8988T (cell line): ENCODE data around the gene CDH19.

Source experiments
- DNase-seq: peaks from one replicate; pipeline ENCODE4 v3.0.0; 2011

The CDH19 gene

GRCh38 chr18:66603941-66604627, at the start of gene CDH19:
Gene CDH19, minus strand, starts transcription at chr18:66604090. Its CDS starts 31,886 bp downstream, at chr18:66572204.
- DNase-seq: no peak

- DNase-seq: no peak
These were observed 43.8 kb upstream of the CDH19 start for GRCh38 chr18:66647671-66648070.

GRCh38 chr18:66646609-66647008, 42.7 kb upstream of the CDH19 start:
- no peak for DNase-seq

GRCh38 chr18:66645983-66646382, 42.1 kb upstream of the CDH19 start:
- DNase-seq: no peak

GRCh38 chr18:66641056-66641455, 37.2 kb upstream of the CDH19 start:
- no peak for DNase-seq

- DNase-seq: no peak
These were observed 36.5 kb upstream of the CDH19 start for GRCh38 chr18:66640431-66640830.

GRCh38 chr18:66638856-66639629, 35.2 kb upstream of the CDH19 start:
- no peak for DNase-seq

- DNase-seq: no peak
These were observed 31.5 kb upstream of the CDH19 start for GRCh38 chr18:66635342-66635741.

GRCh38 chr18:66632756-66633155, 28.9 kb upstream of the CDH19 start:
- DNase-seq: no peak

GRCh38 chr18:66630831-66631230, 26.9 kb upstream of the CDH19 start:
- DNase-seq: no peak

- DNase-seq: no peak
These were observed 19.9 kb upstream of the CDH19 start for GRCh38 chr18:66623821-66624220.

- DNase-seq: no peak
These were observed 18.1 kb upstream of the CDH19 start for GRCh38 chr18:66621816-66622576.

GRCh38 chr18:66616523-66616983, 12.7 kb upstream of the CDH19 start:
- no peak for DNase-seq

- no peak for DNase-seq
These were observed 11.3 kb upstream of the CDH19 start for GRCh38 chr18:66615176-66615575.

- no peak for DNase-seq
These were observed 3.7 kb upstream of the CDH19 start for GRCh38 chr18:66607632-66608031.

- DNase-seq: no peak
These were observed 2.2 kb downstream of the CDH19 start for GRCh38 chr18:66601649-66602048.

- DNase-seq: no peak
These were observed 4.7 kb downstream of the CDH19 start for GRCh38 chr18:66599190-66599589.

GRCh38 chr18:66587430-66587829, 16.5 kb downstream of the CDH19 start:
- DNase-seq: no peak

- no peak for DNase-seq
These were observed 21.7 kb downstream of the CDH19 start for GRCh38 chr18:66582211-66582610.

GRCh38 chr18:66575263-66575662, 28.6 kb downstream of the CDH19 start:
- no peak for DNase-seq

GRCh38 chr18:66571845-66572244, 32.0 kb downstream of the CDH19 start:
- DNase-seq: no peak

- DNase-seq: no peak
These were observed 37.3 kb downstream of the CDH19 start for GRCh38 chr18:66566616-66567015.

- DNase-seq: no peak
These were observed 39.7 kb downstream of the CDH19 start for GRCh38 chr18:66564236-66564635.

- DNase-seq: no peak
These were observed 41.6 kb downstream of the CDH19 start for GRCh38 chr18:66562279-66562678.
